Uterus (tissue), 4 donors: ENCODE measurements around the gene VDAC1. TPM values are rescaled to one million over a fixed set of nuclear protein-coding genes. Genes with fewer than 3 reads are reported as not detected.
"Not testable (repeated sequence)": the region's sequence is repeated elsewhere in the genome, so short reads cannot be mapped to it uniquely, and the experiment has no call there.

ENCODE experiments used
- DNase-seq, 2 donors: peaks; one replicate each; pipeline ENCODE4 v3.0.0-alpha.2; 2019 to 2020
- H3K27ac ChIP-seq, 2 donors: fragments of 200-600 bp; sonication (generic); 1 replicate in 1 of 2; 2 replicates in 1 of 2; pipeline ENCODE4 v1.5.1; 2016 to 2018
- H3K27me3 ChIP-seq, 2 donors: fragments of 200-600 bp; sonication (generic); one replicate each; pipeline ENCODE4 v1.5.1; 2018 to 2019; ENCODE audit warnings: control low read depth in 1 of 2
- H3K36me3 ChIP-seq, 2 donors: fragments of 200-600 bp; sonication (generic); one replicate each; pipeline ENCODE4 v1.5.1; 2019; ENCODE audit warnings: control low read depth in 1 of 2
- H3K4me1 ChIP-seq, 2 donors: fragments of 200-600 bp; sonication (generic); one replicate each; pipeline ENCODE4 v1.5.1; 2018 to 2019; ENCODE audit warnings: control low read depth in 1 of 2
- H3K4me3 ChIP-seq, 2 donors: fragments of 200-600 bp; sonication (generic); 1 replicate in 1 of 2; 2 replicates in 1 of 2; pipeline ENCODE4 v1.5.1; 2018 to 2019; ENCODE audit warnings: mild to moderate bottlenecking in 1 of 2
- H3K9me3 ChIP-seq, 2 donors: fragments of 200-600 bp; sonication (generic); one replicate each; pipeline ENCODE4 v1.5.1; 2019; ENCODE audit warnings: control low read depth in 1 of 2
- POLR2A ChIP-seq, 2 donors: fragments of 450-650 bp; IDR thresholded peaks; one replicate each; pipeline ENCODE4 v1.6.1; 2016; ENCODE audit warnings: antibody characterized with exemption in 2 of 2, mild to moderate bottlenecking in 1 of 2, moderate library complexity in 1 of 2
- intact Hi-C: fragments of 100-400 bp; cut with DNase I; formaldehyde crosslinking; loops from one replicate; pipeline ENCODE4 v1.15.1; 2023; ENCODE audit warnings: low total_unique reads
- total RNA-seq, 4 donors: library from RNA; depleted of rRNA in 3 of 4; stranded (reverse); fragments of >200 nt in 3 of 4; gene quantifications; one replicate each; pipeline versions ENCODE4 v1.1.0 to v1.2.4, GENCODE V29; 2014 to 2023
- TF ChIP-seq, protein P1 (sequence below), 4 experiments: fragments of 200-600 bp in 2 of 4; fragments of 450-650 bp in 2 of 4; sonication (generic) in 2 of 4; IDR thresholded peaks; one replicate each; pipeline ENCODE4 v1.5.1; 2016 to 2019; ENCODE audit warnings: antibody characterized with exemption in 4 of 4, mild to moderate bottlenecking in 2 of 4, moderate library complexity in 1 of 4
- donor health status: DM: yes; HTN: yes; CAD: no.

Gene VDAC1
- total RNA-seq, 4 donors from 2014 or later: 19.4 to 112 (median 79.8) TPM

DNA sequence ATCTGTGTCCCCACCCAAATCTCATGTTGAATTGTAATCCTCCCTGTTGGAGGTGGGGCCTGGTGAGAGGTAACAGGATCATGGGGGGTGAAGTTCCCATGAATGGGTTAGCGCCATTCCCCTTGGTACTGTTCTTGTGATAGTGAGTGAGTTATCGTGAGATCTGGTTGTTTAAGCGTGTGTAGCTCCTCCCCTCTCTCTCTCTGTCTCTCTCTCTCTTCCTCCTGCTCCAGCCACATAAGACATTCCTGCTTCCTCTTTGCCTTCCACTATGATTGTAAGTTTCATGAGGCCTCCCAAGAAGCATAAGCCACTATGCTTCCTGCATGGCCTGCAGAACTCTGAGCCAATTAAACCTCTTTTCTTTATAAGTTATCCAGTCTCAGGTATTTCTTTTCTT lies 65.1 kb downstream of the VDAC1 start:
- DNase-seq: no peak
- Histone ChIP-seq H3K9me3 (no peaks in the 10 kb centered on the region), H3K27me3 (no peaks in the 10 kb centered on the region), H3K4me3 (no peak overlapping the region), H3K4me1 (no peaks in the 10 kb centered on the region), H3K36me3 (no peaks in the 10 kb centered on the region), H3K27ac (no peak overlapping the region)
- intact Hi-C loops: no loop called here
- TF ChIP-seq, protein P1, sequence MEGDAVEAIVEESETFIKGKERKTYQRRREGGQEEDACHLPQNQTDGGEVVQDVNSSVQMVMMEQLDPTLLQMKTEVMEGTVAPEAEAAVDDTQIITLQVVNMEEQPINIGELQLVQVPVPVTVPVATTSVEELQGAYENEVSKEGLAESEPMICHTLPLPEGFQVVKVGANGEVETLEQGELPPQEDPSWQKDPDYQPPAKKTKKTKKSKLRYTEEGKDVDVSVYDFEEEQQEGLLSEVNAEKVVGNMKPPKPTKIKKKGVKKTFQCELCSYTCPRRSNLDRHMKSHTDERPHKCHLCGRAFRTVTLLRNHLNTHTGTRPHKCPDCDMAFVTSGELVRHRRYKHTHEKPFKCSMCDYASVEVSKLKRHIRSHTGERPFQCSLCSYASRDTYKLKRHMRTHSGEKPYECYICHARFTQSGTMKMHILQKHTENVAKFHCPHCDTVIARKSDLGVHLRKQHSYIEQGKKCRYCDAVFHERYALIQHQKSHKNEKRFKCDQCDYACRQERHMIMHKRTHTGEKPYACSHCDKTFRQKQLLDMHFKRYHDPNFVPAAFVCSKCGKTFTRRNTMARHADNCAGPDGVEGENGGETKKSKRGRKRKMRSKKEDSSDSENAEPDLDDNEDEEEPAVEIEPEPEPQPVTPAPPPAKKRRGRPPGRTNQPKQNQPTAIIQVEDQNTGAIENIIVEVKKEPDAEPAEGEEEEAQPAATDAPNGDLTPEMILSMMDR (IDR thresholded peaks at IDR 0.05): no peak
- TF ChIP-seq POLR2A (IDR thresholded peaks at IDR 0.05): no peak

DNA sequence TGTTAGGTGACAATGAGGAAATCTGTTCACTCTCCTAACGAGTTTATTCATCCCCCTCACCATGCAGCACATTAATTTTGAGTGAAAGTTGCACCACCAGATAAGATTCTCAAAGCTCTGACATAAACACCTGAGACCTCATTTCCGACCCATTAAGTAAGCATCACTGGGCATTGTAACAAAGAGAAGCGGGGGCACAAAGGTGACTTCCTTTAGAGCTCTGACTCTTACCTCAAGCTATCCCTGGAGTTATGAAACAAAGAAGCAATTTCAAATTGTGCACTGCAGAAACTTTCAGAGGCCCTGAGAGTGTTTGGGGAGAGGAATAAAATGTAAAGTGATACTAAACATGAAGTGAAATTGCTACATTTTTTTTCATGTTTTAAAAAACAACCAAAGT lies 65.8 kb downstream of the VDAC1 start:
- no peak for DNase-seq
- H3K9me3 ChIP-seq: no peaks in the 10 kb centered on the region
- no peaks in the 10 kb centered on the region for H3K36me3 ChIP-seq
- H3K4me1 ChIP-seq: no peaks in the 10 kb centered on the region
- intact Hi-C loops: no loop called here
- H3K27ac ChIP-seq: no peak overlapping the region
- TF ChIP-seq POLR2A (IDR thresholded peaks at IDR 0.05): no peak
- TF ChIP-seq, protein P1 (IDR thresholded peaks at IDR 0.05): no peak
- no peak overlapping the region for H3K4me3 ChIP-seq
- H3K27me3 ChIP-seq: no peaks in the 10 kb centered on the region

DNA sequence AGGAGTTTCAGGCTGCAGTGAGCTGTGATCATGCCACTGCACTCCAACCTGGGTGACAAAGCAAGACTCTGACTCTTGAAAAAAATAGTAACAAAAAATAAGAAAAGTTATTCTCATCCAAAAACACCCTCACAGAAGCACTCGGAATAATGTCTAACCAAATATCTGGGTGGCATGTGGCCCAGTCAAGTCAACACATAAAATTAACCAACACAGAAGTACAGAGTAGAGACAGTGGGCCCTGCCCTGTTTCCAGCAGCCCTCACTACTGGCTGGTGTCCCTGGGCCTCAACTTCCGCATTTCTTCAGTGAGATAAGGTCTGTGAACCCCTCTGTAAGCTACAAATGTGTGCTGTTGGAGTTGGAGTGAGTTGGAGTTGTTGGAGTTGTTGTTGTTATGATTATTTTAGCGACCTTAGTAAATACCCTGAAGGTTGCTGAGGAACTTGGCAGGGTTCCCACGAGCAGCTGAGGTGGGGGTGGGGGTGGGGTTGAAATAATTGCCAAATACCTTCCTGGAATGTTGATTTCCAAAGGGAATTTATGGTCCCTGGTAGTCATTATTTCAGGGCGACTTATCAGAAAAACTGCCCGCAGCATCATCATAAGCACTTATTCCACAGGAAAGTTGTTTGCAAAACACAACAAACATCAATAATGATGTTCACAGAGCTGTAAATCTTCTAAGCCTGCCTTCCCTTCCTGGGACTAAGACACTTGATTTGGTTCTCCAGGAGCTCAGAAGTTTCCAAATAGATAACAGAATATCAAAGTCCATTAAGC lies 66.5 kb downstream of the VDAC1 start:
- no peak for TF ChIP-seq POLR2A (IDR thresholded peaks at IDR 0.05)
- TF ChIP-seq, protein P1 (IDR thresholded peaks at IDR 0.05): no peak
- Histone ChIP-seq H3K4me3 (no peak overlapping the region), H3K4me1 (no peaks in the 10 kb centered on the region), H3K27me3 (no peaks in the 10 kb centered on the region), H3K36me3 (no peaks in the 10 kb centered on the region), H3K9me3 (no peaks in the 10 kb centered on the region), H3K27ac (no peak overlapping the region)
- intact Hi-C loops: no loop called here
- DNase-seq: no peak

DNA sequence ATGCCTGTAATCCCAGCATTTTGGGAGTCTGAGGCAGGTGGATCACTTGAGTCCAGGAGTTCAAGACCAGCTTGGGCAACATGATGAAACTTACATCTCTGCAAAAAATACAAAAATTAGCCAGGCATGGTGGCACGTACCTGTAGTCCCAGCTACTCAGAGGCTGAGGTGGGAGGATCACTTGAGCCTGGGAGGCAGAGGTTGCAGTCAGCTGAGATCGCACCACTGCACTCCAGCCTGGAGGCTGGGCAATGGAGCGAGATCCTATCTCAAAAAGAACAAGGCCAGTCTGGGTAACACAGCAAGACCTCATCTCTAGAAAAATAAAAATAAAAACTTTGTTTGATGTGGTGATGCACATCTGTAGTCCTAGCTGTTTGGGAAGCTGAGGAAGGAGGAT lies 67.1 kb downstream of the VDAC1 start:
- H3K27ac ChIP-seq, DNase-seq, H3K4me3 ChIP-seq, intact Hi-C loops, H3K36me3 ChIP-seq, H3K4me1 ChIP-seq, H3K9me3 ChIP-seq, H3K27me3 ChIP-seq: not testable (repeated sequence)

DNA sequence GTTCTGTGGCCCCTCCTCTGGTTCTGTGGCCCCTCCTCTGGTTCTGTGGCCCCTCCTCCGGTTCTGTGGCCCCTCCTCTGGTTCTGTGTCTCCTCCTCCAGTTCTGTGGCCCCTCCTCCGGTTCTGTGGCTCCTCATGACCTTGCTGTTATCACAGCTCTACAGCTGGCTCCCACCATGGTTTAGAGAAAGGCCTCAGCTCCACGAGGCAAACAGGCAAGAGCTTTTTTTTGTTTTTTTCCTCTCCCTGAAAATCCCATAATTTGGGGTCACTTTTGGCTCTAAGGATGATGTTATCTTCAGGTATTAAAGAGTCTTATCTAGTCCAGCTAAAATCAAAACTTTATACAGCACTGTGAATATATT lies 68.1 kb downstream of the VDAC1 start:
- Histone ChIP-seq H3K4me3 (no peak overlapping the region), H3K4me1 (no peaks in the 10 kb centered on the region), H3K36me3 (no peaks in the 10 kb centered on the region), H3K27ac (no peak overlapping the region), H3K9me3 (no peaks in the 10 kb centered on the region), H3K27me3 (no peaks in the 10 kb centered on the region)
- DNase-seq: no peak
- intact Hi-C loops: no loop called here
- TF ChIP-seq, protein P1 (IDR thresholded peaks at IDR 0.05): no peak
- TF ChIP-seq POLR2A (IDR thresholded peaks at IDR 0.05): no peak

DNA sequence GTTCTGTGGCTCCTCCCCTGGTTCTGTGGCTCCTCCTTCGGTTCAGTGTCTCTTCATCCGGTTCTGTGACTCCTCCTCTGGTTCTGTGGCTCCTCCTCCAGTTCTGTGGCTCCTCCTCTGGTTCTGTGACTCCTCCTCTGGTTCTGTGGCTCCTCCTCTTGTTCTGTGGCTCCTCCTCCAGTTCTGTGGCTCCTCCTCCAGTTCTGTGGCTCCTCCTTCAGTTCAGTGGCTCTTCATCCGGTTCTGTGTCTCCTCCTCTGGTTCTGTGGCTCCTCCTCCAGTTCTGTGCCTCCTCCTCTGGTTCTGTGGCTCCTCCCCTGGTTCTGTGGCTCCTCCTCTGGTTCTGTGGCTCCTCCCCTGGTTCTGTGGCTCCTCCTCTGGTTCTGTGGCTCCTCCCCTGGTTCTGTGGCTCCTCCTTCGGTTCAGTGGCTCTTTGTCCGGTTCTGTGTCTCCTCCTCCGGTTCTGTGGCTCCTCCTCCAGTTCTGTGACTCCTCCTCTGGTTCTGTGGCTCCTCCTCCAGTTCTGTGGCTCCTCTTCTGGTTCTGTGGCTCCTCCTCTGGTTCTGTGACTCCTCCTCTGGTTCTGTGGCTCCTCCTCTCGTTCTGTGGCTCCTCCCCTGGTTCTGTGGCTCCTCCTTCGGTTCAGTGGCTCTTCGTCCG lies 68.7 kb downstream of the VDAC1 start:
- H3K36me3 ChIP-seq, intact Hi-C loops, H3K4me1 ChIP-seq, H3K27ac ChIP-seq, H3K9me3 ChIP-seq, H3K4me3 ChIP-seq, DNase-seq, H3K27me3 ChIP-seq: not testable (repeated sequence)
